Measurements from ENCODE around the gene RGS19.
A peak's percentile ranks its signal among the peaks of the same experiment; 100 is the strongest.
"Not testable (repeated sequence)": the region's sequence is repeated elsewhere in the genome, so short reads cannot be mapped to it uniquely, and the experiment has no call there.

Gene RGS19, protein sequence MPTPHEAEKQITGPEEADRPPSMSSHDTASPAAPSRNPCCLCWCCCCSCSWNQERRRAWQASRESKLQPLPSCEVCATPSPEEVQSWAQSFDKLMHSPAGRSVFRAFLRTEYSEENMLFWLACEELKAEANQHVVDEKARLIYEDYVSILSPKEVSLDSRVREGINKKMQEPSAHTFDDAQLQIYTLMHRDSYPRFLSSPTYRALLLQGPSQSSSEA

DNA sequence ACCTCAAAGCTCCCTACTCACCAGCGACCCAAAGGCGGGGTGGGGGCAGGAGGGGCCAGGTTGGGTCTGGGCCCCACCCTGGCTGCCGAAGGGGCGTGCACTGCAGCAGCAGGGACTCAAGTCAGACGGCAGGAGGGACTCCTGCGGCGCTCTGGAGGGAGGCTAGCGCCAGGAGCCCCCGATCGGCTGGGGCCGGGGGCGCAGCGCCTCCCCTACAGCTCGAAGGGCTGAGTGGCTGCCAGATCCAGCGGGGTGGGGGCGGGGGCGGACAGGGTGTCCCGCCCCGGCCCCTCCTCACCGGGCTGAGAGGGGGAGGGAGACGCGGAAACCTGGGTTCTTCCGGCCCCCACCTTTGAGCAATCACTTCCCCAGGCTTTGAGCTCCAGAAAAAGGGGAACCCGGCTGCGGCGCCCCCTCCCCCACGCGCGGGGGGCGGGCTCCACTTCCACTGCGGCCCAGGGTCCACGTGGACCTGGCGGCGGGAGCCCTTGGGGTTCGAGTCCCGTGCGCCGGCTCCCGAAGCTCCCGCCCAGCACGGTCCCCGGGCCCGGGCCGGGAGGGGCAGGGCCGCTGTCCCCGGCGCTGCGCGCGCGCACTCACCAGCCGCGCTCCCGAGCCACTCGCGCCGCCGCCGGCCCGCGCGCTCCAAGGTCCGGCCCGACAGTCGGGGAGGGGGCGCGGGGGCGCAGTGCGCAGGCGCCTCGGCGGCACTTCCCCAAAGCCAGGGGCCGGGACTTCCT, at the start of gene RGS19:
Gene RGS19, minus strand, starts transcription at position 246 of the 740 bp plus-strand sequence. CDS start 2,632 bp downstream, outside the sequence.
- peak in 1 of 2 experiments; percentile 75 for DNase-seq

DNA sequence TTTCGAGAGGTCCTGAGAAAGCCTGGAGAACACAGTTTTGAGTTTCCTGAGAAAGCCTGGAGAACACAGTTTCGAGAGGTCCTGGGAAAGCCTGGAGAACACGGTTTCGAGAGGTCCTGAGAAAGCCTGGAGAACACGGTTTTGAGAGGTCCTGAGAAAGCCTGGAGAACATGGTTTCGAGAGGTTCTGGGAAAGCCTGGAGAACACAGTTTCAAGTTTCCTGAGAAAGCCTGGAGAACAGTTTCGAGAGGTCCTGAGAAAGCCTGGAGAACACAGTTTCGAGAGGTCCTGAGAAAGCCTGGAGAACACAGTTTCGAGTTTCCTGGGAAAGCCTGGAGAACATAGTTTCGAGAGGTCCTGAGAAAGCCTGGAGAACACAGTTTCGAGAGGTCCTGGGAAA, 44.2 kb upstream of the RGS19 start:
- DNase-seq = not testable (repeated sequence)

DNA sequence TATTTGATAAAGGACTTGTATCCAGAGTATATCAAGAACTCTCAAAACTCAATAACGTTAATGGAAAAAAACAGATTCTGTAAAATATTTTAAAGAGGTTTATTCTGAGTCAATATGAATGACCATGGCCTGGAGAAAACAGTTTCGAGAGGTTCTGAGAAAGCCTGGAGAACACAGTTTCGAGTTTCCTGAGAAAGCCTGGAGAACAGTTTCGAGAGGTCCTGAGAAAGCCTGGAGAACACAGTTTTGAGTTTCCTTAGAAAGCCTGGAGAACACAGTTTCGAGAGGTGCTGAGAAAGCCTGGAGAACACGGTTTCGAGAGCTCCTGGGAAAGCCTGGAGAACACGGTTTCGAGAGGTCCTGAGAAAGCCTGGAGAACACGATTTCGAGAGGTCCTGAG, 43.6 kb upstream of the RGS19 start:
- DNase-seq = not testable (repeated sequence)

DNA sequence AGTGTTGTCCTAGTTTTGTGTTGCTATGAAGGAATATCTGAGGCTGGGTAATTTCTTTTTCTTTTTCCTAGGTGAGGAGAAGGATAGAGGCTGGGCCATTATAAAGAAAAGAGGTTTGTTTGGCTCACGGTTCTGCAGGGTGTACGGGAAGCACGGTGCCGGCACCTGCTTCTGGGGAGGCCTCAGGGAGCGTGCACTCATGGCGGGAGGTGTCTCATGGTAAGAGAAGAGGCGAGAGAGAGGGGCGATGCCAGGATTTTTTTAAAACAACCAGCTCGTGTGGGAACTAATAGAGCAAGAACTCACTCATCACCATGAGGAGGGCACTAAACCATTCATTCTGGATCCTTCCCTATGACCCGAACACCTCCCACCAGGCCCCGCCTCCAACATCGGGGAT, 42.3 kb upstream of the RGS19 start:
- no peak for DNase-seq

DNA sequence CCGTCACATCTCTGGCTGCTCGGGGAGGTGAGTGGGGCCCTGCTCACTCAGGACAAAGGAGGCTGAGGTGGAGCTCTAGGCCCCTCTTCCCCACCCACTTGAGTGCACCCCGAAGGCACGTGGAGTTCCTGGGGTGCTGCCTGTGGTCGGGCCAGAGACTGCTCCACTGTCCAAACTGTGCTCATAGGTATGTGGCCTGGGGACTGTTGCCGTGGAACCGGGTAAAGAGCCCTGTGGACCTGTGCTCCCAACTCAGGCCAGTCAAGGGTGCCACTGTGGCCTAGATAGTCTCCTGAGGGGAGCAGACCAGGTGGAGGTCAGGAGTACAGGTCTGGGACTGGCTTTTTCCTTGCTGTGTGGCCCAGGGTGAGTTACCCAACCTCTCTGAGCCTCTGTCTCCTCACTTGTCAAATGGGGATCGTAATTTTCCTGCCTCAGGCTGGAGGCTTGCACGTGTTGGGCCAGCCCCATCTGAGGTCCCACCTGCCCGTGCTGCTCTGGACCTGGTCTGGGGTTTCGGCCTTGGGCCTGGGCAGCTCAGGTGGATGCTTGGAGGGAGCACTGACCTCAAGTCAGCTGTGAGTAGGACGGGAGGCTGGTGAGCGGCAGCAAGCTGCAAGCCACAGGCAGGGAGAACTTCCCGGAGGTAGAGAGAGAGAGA, 40.5 kb upstream of the RGS19 start:
- DNase-seq = no peak

DNA sequence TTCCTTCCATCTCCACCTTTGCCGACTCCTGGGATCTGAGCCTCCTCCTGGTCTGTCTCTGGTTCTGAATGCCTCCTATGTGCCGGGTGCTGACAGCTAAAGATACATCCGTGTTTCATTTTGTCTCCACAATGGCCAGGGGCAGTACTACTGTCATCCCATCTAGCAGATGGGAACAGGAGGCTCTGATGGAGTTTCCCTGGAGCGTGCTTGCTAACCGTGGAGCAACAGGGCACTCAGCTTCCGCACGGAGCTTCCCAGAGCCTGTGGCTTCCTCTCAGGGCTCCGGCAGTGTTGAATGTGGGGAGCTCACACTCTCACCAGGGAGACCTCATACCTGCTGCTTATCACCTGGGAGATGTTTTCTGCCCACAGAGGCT, 40.0 kb upstream of the RGS19 start:
- DNase-seq = no peak

DNA sequence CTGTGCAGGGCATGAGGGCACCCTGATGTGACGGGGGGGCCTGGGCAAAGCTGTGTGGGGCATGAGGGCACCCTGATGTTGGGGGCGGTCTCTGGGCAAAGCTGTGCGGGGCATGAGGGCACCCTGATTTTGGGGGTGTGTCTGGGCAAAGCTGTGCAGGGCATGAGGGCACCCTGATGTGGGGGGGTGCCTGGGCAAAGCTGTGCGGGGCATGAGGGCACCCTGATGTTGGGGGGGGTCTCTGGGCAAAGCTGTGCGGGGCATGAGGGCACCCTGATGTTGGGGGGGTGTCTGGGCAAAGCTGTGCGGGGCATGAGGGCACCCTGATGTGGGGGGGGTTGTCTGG, 38.1 kb upstream of the RGS19 start:
- not testable (repeated sequence) for DNase-seq

DNA sequence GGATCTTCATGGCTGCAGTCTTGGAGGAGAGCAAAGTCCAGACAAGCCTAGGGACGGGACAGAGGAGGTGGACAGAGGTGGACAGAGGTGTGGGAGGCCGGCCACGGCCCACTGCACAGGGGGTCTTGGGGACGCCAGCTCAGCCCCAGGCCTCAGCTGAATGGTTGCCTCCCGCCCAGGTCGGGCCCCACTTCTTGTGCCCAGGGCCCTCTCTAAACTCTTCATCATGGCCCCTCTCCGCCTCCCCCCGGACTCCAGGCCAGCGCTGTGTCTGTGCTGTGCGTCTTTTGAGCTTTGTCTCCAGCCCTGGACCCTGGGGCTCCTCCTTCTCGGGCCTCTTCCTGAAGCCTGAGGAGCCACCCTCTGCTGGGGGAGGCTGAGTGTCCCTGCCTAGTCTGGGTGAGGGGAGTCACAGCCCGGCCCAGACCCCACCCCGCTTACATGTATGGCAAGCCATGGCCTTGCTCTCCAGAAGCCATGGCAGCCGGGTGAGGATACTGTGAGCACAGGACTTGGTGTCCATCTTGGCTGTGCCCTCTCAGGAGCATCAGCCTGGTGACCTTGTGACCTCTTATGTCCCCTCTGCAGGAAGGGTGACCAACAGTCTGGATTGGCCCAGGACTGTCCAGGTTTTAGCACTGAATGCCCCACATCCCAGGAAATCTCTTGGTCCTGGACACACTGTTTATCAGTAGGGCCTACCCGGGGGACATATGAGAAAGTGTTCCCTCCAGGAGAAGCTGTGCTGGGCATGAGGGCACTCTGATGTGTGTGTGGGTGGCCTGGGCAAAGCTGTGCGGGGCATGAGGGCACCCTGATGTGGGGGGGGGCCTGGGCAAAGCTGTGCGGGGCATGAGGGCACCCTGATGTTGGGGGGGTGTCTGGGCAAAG, 37.5 kb upstream of the RGS19 start:
- DNase-seq = no peak

DNA sequence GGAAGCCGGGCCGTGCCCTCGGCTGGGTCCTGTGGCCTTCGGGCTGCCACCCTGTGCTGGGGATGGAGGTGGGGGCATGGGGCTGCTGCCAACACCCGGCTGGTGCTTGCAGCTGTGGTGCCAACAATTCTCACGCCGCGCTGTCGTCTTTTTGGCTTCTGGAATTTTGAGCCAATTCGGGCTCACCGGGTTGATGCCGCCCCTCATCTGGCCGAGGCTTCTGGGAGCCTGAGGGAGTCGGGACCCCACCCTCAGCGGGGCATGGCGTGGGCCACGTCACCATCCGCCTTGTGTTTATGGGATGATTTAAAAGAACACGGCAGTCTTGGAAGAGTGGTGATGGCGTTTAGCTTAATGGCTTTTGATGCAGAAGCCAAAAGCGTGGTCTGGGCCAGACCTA, 36.7 kb upstream of the RGS19 start:
- DNase-seq = no peak

DNA sequence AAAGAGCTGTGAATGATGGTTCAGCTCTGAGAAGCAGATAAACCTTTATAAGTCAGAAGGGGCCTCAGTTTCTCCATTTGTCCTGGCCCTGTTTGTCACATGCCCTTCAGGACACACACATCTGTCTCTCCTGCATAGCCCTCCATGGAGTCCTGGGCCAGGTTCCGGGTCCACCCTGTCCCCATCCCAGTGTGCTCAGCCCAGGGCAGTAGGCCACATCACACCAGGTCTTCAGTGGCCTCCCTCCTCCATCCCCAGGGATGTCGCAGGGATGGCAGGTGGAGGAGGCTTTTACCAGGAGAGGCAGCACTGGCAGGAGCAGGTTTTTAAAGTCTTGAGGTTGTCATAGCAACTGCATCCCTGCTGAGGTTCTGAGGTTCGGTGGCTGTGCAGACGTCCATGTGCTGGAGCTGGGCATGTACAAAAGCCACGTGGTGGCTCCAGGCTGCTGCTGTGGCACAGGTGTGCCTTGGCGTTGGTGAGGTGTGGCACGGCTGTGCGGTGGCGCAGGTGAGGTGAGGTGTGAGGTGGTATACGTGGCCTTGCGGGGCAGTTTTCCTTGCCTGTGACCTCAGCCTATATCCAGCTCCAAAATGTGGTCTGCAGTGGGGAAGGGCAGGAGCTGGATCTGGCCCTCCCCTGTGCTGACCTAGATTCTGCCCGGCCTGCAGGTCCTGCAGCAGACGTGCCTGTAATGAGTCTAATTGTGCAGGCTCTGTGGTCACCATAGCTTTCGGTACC, 36.0 kb upstream of the RGS19 start:
- DNase-seq = peak in 1 of 2 experiments; percentile 17

DNA sequence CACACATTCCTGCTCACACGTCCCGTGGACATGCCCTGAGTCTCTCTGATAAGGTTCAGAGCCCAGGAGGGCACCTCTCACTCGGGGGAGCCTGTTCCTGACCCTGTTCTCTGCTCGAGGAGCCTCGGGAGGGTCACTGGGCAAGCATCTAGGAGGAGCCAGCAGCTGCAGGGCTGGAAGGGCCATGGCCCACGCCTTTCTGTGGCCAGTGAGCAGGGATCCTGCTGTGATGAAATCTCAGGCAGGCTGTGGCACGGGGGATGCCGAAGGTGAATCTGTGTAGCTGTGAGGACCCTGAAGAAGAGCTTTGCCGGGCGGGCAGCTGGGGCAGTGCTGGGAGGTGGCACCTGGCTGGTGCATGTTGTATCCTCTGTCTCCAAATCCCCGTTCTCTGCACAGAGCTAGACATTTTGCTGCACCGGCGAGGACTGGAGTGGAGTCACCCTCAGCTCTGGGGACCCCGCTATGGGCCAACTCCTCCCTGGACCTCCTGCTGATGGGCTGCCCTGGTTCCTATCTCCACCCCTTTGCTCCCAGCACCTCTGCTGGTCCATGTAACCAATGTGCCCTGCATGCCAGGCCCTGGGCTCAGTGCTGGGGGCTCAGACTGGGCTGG, 35.1 kb upstream of the RGS19 start:
- no peak for DNase-seq

DNA sequence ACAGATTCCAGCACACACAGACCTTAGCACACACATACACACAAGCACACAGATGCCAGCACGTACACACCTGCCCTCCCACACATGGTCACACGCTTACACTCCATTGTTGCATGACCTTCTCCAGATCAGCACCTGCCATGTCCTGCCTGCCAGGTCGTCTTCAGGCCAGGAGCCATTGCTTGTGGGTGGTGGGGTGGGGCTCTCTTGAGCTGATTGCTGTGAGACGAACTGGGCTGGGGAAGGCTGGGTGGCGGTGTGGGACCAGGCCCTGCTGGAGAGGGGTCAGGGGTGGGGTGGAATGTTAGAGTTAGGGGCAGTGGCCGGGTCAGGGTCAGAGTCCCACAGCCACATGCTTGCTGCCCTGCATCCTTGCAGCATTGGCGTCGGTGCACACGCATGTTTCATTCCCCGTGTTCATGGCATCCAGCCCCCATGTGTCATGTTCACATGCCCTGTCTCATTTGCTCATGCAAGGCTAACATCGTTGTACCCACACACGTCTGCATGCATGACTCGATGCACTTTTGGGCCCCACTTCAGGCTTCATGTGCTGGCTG, 34.6 kb upstream of the RGS19 start:
- no peak for DNase-seq

DNA sequence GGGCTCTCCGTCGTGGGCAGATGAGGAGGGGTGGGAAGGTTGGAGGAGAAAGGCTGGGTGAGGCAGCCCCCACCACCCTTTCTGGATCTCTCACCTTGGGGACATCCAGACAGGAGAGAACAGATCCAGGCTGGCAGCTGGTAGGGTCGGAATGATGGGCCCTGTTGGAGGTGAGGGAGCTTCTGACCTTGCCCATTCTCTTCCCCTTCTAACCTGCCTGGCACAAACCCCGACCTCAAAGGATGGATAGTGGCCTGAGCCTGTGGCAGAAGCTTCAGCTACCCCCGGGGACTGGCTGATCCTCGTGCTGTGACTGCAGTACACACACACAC, 34.1 kb upstream of the RGS19 start:
- no peak for DNase-seq

DNA sequence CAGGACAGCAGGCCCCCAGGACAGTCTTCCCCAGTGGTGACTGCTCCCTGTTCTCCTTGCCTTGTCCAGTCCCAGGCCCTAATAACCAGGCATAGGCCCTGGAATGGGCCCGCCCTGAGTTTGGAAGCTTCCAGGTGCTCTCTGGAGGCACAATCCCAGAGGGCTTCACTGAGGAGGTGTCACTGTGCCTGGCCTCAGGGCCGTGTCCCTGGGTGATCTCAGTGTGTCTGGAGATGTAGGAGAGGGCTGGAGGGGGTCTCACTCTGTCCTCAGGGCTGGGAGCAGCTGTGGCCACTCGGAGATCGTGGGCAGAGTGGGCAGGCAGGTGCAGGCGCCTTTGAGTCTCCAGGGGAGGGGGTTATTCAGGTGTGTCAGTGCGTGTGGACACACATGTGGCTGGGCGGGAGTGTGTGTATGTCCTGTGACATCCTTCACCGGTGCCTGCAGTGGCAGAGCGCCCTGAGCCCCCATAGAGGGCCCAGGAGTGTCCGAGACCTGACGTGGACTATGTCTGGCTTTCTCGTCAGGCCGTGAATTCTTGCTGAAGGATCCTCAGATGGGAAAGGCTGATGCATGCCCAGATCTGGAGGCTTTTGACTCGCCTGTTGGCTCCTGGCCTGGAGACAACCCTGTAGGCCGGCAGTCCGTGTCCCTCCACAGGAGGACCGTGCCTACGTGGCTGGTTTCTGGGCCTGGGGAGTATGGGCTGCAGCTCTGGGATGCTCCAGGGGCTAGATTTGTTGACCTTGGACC, 33.5 kb upstream of the RGS19 start:
- DNase-seq = no peak

DNA sequence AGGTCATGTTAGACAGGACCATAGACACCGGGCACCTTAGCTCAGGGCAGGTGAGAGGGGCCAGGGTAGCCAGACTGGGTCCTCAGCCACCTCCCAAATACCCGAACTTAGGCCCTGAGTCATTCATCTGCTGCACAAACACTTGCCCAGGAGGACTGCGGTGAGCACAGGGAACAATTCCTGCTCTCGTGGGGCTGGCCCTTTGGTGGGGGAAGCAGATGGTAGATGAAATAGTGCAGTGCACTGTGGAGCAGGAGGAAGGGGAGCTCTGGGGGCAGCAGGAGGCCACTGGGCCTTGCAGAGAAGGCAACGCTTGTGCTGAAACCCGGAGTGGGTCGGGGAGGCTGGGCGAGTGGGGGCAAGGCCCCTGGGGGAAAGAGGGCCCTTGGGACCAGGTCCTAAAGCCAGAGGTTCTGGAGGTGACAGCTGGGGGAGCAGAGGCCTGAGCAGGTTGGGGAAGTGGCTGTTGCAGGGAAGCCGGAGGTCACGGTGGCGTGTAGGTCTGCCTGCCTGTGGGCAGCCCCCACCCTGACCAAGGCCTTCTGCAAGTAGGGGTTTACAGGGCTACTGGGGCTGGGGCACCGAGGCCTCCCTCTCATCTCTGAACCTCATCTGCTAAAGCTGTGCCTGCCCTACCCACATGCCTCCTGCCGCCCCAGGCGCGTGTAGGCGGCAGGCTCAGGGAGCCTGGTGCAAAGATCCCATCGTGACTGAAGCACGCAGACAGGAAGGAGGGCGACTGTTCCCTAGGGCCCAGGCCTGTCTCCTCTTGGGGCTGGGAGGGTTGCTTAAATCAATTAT, 32.7 kb upstream of the RGS19 start:
- no peak for DNase-seq

DNA sequence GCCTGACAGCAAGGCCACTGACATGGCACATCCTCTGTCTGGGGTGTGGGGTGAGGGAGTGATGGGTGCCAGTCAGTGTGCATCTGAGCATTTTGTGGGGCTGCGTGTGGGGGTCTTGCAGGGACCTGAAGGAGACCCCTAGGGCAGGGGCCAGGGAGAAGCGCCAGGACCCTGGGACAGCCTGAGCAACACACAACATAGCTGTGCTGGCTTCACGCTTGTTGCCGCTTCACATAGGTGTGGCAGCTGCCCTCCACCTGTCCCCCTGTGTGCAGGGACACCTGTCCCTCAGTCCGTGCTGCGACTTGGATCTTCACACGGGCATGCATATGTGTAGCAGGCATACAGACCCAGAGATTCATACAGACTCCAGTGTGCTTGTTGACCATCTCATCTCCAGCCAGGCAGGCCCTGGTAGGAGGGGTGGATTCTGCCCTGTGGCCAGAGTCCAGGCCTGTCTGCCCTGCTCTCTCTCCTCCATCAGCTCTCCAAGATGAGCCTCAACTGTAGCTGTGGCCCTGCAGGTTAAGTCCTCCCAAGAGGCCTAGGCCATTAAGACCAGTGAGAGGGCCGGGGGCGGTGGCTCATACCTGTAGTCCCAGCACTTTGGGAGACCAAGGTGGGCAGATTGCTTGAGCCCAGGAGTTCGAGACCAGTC, 31.2 kb upstream of the RGS19 start:
- DNase-seq = no peak

DNA sequence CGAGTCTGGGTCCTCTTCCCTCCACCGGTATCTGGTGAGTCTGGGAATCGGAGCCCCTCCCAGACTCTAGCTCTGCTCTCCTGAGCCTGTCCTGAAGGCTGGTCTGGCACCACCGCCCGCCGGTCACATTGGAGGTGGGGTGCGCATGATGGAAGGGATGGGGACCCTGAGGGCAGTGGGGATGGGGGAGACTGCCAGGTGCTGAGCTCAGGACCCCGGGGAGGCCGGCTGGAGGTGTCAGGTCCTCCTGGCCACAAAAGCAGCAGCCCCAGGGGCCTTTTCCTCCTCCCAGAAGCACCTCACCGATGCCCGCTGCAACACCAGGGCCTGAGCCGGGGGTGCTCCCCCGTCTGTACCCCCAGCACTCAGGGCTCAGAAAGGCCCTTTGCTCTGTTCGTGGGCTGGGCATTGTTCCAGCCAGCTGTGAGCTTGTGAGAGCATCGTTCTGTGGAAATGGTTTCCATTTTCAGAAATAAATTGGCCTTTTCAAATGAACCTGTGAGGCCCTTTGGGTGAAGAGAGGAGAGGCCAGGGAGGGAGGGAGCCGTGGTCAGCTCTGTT, 30.6 kb upstream of the RGS19 start:
- DNase-seq = no peak

DNA sequence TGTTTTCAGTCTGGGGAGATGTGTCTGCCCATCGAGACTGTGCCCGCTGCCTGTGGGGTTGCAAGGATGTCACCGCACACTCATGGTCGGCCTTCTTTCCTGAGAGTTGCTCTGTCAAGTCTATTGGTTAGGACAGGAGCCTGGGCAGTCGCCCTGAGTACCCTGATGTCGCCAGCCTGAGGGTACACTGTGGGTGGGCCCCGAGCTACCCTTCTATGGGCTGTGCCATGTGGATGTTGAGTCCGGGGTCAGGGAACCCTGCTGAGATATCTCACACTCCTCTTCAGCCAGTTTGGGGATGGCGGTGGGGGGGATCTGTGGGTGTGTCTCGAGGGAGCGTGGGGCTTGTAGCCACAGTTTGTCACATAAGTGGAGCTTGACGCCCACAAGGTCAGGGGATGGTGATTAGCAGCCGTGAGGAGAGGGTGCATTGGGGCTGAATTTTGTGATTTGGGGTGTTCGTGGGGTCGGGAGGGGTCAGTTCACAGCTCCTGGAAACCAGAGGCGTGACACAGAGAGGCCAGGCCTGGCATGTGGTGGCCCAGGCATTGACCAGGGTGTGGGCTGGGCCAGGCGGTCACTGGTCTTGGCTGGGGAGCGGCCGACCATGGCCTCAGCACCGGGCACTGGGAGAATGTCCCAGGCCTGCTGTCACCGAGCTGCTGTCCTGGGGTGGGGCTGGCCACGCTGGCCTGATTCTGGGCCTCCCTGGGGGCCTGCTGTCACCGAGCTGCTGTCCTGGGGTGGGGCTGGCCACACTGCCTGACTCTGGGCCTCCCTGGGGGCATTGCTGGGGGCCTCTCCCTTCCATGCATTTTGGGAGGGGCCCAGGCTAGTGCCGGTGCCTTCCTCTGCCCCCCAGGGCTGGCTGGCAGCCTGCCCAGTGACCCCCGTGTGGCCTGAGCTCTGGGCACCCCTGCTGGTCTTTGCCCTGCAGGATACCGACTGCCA, 29.7 kb upstream of the RGS19 start:
- no peak for DNase-seq

All from NCI-H524 (cell line).